CD4-positive, alpha-beta T cell treated with Interferon alpha-2 for 1 hour (primary cell): Measurements from ENCODE around the gene NEU4.
"Not testable (repeated sequence)": the region's sequence is repeated elsewhere in the genome, so short reads cannot be mapped to it uniquely, and the experiment has no call there.

Experiments
- DNase-seq, 2 donors: peaks; one replicate each; pipeline ENCODE4 v3.0.0-alpha.2; 2020 to 2022

Gene NEU4

GRCh38 chr2:241775223-241776177 lies 33.5 kb upstream of the NEU4 start:
- no peak for DNase-seq

- DNase-seq: no peak
These were observed 32.4 kb upstream of the NEU4 start, which contains the start of gene GAL3ST2 for GRCh38 chr2:241776336-241777169. Gene GAL3ST2, plus strand, starts transcription at chr2:241776822. Its CDS starts 134 bp downstream, at chr2:241776956.

GRCh38 chr2:241777170-241777685 lies 31.8 kb upstream of the NEU4 start:
- no peak for DNase-seq

GRCh38 chr2:241777686-241778627 lies 31.0 kb upstream of the NEU4 start:
- DNase-seq: no peak

- no peak for DNase-seq
These were observed 27.9 kb upstream of the NEU4 start for GRCh38 chr2:241780939-241781569.

- DNase-seq: not testable (repeated sequence)
These were observed 26.9 kb upstream of the NEU4 start for GRCh38 chr2:241782053-241782452.

GRCh38 chr2:241788135-241788534 lies 20.9 kb upstream of the NEU4 start:
- no peak for DNase-seq

GRCh38 chr2:241788572-241788971 lies 20.4 kb upstream of the NEU4 start:
- peak in 1 of 2 donors; percentile 33 for DNase-seq

GRCh38 chr2:241791385-241791784 lies 17.6 kb upstream of the NEU4 start:
- DNase-seq: not testable (repeated sequence)

GRCh38 chr2:241793385-241793784 lies 15.6 kb upstream of the NEU4 start:
- DNase-seq: no peak

- DNase-seq: no peak
These were observed 14.7 kb upstream of the NEU4 start for GRCh38 chr2:241794250-241794823.

GRCh38 chr2:241795021-241795999 lies 13.7 kb upstream of the NEU4 start:
- no peak for DNase-seq

GRCh38 chr2:241796209-241796608 lies 12.8 kb upstream of the NEU4 start:
- no peak for DNase-seq

GRCh38 chr2:241796610-241797138 lies 12.3 kb upstream of the NEU4 start:
- no peak for DNase-seq

- no peak for DNase-seq
These were observed 11.4 kb upstream of the NEU4 start for GRCh38 chr2:241797441-241798080.

GRCh38 chr2:241798081-241798630 lies 10.8 kb upstream of the NEU4 start:
- no peak for DNase-seq

GRCh38 chr2:241798631-241799521 lies 10.1 kb upstream of the NEU4 start:
- DNase-seq: no peak
